GM21576 (cell line): ENCODE results near the gene PLD1.

Source experiments
- ATAC-seq: cut with Tn5 transposase; IDR thresholded peaks from one replicate; pipeline ENCODE4 v1.9.1; 2021; ENCODE audit warnings: mild to moderate bottlenecking, moderate library complexity; ENCODE audit not compliant: unreplicated experiment

PLD1 gene

GRCh38 chr3:171799501-171799900, 10.8 kb downstream of the PLD1 start:
- no peak for ATAC-seq

DNA sequence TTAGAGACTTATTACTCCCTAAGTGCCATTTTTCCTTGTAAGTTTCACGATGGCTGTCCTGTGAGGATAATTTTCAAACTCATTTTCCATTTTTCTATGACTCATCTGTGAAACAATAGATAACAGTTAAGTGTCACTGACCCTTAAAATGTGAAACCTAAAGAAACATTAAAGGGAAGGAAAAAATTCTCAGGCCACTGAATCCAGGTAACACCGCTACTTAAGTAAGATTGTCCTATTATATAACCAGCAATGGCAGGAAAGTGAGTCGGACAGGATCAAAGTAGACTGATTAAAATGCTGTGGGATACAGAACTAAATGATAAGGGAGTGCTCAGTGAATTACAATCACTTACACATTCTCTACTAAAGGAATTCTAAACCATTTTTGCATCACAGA, 12.4 kb downstream of the PLD1 start:
- no peak for ATAC-seq

DNA sequence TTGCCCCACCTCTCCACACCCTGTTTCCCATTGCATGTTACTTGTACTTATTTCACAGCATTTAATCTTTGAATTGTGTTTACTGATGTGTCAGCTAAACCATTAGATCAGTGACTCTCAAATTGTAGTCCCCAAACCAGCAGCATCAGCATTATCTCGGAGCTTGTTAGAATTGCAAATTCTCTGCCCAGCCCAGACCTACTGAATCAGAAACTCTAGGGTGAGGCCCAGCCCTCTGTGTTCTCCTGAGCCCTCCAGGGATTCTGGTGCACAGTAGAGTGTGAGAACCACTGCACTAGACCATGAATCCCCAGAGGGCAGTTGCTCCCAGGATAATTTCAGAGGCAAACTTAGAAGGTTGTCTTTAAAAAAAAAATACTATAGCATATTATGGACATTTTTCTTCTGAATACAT, 13.0 kb downstream of the PLD1 start:
- peak; percentile 64 for ATAC-seq

DNA sequence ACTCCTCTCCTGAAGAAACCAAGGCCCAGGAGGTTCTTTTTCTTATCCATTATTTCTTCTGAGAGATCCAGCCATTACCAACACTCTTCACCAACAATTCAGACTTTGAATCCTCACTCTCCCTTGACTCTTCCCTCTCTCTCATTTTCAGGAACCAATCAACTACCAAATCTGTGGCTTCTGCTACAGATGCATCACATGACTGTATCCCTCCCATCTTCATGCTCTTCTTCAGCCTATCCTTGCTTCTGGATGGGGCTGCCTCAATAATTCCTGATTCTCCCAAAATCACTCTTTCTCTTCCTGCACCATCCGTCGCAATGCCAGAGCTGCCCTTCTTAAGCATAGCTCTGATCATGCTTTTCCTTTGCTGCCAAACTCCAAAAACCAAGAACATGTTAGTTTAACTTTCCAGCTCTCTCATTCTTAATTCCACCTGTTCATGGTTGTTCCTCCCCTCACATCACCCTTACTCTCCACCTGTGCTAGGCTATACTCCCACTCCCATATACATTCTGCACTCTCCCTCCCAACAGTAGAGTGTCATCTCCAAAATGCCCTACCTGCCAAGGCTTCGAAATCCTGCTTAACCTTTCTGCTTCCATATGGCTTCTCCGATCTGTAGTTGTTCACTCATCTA, 13.5 kb downstream of the PLD1 start:
- ATAC-seq, result no peak

DNA sequence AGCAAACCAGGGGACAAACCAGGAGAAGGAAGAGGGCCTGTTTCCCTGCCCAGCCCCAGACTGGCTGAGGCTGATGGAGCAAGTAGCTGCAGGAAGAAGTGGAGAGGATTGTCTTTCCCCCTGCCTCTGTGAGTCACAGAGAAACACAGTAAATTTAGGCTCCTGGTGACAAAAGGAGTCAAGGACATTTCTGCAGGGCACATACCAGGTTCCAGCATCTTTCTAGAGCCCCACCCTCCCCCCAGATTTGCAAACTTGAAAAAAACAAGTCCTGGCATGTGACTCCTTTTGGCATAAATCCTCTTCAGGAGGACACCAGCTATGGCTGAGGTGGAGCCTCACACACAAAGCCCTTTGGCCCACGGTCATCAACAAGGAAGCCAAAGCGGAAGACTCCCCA, 17.8 kb downstream of the PLD1 start:
- ATAC-seq, result no peak

- ATAC-seq, result no peak
Observed at GRCh38 chr3:171791692-171792076, 18.6 kb downstream of the PLD1 start.

DNA sequence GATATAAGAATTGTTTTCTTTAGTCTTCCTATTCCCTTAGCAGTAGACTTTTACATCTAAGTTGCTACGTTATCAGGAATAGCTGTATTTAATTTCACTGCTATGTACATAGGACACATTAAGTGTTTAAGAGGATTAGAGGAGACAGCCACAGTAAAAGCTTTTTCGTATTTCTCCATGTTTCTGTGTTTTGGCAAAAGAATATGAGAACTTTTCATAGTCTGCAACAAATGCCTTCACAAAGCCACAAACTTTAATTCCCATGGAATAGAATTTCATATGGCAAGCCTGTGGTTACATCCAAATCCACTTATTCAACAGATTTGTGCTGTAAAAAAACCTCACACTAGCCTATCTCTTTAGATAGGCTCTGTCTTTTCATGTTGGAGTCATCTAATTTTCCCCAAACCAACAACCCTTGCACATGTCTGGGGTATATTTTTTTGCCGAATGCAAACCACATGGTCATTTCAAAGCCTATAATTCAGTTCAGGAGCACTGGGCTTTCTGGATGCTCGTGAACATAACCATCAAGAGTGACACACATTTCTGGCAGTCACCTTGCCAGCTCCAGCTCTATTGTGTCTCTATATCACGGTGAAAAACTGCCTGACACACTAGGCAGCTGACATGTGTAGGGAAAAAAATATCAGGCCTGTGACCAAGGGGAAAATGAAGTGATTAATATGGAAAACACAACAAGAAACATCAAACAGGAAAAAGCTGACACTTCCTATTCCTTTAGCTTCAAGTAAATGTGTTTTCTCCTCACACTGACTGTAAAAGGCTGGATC, 19.2 kb downstream of the PLD1 start:
- ATAC-seq, result no peak

- no peak for ATAC-seq
Observed at GRCh38 chr3:171790574-171790897, 19.7 kb downstream of the PLD1 start.

GRCh38 chr3:171789759-171790505, 20.4 kb downstream of the PLD1 start:
- ATAC-seq, result no peak

GRCh38 chr3:171788546-171789351, 21.5 kb downstream of the PLD1 start:
- ATAC-seq, result no peak

GRCh38 chr3:171786997-171787396, 23.3 kb downstream of the PLD1 start:
- no peak for ATAC-seq

- ATAC-seq, result no peak
Observed at GRCh38 chr3:171784937-171785336, 25.3 kb downstream of the PLD1 start.

DNA sequence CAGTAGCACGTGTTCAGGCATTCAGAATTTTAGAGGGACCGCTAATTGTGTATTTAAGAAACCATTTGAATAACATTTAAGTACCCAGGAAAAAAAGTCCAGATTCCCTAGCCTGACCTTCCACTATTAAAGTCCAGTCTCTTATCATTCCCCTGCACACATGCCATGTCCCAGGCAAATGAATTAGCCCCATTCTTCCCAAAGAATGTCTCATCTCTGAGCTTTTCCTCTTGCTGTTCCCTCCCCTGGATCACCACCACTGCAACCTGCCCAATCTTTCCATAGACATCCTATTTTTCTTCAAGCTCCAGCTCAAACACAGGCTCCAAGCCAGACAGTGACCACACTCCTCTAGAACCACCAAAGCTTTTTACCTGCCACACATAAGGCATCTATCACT, 25.9 kb downstream of the PLD1 start:
- ATAC-seq, result no peak

DNA sequence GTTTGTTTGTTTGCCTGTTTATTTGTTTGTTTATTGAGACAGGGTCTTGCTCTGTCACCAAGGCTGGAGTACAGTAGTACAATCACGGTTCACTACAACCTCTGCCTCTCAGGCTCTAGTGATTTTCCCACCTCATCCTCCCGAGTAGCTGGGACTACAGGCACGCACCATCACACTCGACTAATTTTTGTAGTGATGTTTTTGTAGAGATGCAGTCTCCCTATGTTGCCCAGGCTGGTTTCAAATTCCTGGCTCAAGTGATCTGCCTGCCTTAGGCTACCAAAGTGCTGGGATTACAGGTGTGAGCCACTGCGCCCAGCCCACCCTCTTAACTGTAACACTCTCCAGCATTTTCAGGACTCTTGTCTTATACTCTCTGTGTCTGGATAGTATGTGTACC, 26.7 kb downstream of the PLD1 start:
- ATAC-seq, result no peak

GRCh38 chr3:171783086-171783485, 27.2 kb downstream of the PLD1 start:
- no peak for ATAC-seq

- ATAC-seq, result no peak
Observed at GRCh38 chr3:171782617-171783016, 27.7 kb downstream of the PLD1 start.

DNA sequence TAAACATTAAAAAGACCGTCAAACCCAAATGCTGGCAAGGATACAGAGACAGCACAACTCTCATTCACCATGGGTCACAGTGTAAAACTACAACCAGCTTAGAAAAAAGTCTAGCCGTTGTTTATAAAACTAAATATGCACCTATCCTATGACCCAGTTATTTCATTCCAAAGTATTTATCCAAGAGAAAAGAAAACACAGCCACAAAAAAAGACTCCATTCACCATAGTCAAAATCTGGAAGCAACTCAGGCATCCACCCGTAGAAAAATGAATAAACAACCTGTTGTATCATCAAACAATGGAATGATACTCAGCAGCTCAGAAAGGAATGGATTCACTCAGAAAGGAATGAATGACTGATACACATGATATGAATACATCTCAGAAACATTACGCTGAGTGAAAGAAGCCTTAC, 28.6 kb downstream of the PLD1 start:
- ATAC-seq, result no peak

DNA sequence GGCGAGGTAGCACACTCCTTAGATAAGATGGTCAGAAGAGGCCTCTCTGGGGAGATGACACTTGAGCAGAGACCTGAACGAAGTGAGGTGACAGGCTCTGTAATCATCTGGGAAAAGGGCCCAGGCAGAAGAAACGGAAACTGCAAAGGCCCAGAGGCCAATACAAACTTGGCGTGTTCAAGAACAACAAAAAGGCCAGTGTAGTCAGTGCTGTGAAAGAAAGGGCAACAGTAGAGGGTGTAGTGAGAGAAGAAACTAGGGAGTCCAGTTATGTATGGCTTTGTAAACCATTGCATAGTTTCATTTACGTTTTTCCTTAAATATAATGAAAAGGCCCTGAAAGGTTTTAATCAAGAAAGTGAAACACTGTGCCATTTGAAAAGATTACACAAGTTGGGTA, 31.8 kb downstream of the PLD1 start:
- ATAC-seq, result no peak

DNA sequence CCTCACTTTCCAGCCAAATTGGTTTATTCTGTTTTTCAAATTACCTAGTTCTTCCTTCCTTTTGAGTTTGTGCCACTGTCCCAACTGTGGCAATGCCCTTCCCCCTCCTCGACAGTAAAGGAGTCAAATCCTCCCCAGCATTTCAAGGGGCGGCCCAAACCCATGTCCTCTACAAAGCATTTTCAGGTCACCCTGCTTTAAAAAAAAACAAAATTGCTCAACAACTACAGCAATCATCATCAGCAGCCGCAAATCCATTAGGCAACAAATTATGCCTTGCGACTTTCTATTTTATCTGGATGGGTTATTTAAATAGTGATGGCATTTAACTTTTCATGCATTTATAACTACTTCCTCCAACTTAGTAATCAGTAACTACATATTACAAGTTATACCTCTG, 32.7 kb downstream of the PLD1 start:
- ATAC-seq, result no peak

GRCh38 chr3:171776839-171777583, 33.3 kb downstream of the PLD1 start:
- no peak for ATAC-seq

- ATAC-seq, result no peak
Observed at GRCh38 chr3:171776411-171776810, 33.9 kb downstream of the PLD1 start.
